IMR-90 (cell line): ENCODE data around the gene RARS1.

Experiments used
- CEBPB ChIP-seq: IDR thresholded peaks from 2 replicates; pipeline ENCODE4 v1.6.1; 2012; ENCODE audit warnings: low read depth, low read length, improper control_type of control experiment
- MAFK ChIP-seq: IDR thresholded peaks from 2 replicates; pipeline ENCODE4 v1.6.1; 2012; ENCODE audit warnings: low read depth, low read length, improper control_type of control experiment
- POLR2A ChIP-seq: IDR thresholded peaks from 2 replicates; pipeline ENCODE4 v1.6.1; 2012; ENCODE audit warnings: mild to moderate bottlenecking, low read depth, low read length
- SMC3 ChIP-seq: fragments of 150-350 bp; IDR thresholded peaks from 2 replicates; pipeline ENCODE4 v1.6.1; 2016; ENCODE audit warnings: low read depth, mild to moderate bottlenecking, antibody characterized with exemption, low read length, moderate library complexity
- TF ChIP-seq, protein P1 (sequence below): conservative IDR thresholded peaks from 2 replicates; pipeline ENCODE4 v1.5.1; 2012; ENCODE audit warnings: mild to moderate bottlenecking, low read depth, low read length, improper control_type of control experiment
- TF ChIP-seq, protein P2 (sequence below): fragments of 150-350 bp; IDR thresholded peaks from 2 replicates; pipeline ENCODE4 v1.6.1; 2017; ENCODE audit warnings: mild to moderate bottlenecking, antibody characterized with exemption, low read length, low read depth

DNA sequence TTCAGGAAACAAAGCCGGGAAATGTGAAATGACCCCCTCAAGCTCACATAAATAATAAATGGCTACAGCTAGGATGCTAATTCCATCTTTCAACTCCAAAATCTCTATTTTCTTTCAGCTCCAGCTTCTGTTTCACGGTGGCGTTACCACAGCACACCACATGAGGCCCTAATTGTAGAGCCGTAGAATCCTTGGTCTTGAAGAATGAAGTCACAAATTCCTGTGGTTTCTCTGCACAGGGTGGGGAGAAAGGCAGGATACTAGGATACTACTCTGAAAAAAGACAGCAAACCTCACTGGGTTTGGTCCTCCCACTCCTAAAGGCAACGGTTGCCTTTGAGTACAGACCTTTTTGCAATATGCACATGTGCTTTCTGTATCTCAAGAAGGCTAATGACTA lies 13.9 kb upstream of the RARS1 start:
- TF ChIP-seq, protein P1, sequence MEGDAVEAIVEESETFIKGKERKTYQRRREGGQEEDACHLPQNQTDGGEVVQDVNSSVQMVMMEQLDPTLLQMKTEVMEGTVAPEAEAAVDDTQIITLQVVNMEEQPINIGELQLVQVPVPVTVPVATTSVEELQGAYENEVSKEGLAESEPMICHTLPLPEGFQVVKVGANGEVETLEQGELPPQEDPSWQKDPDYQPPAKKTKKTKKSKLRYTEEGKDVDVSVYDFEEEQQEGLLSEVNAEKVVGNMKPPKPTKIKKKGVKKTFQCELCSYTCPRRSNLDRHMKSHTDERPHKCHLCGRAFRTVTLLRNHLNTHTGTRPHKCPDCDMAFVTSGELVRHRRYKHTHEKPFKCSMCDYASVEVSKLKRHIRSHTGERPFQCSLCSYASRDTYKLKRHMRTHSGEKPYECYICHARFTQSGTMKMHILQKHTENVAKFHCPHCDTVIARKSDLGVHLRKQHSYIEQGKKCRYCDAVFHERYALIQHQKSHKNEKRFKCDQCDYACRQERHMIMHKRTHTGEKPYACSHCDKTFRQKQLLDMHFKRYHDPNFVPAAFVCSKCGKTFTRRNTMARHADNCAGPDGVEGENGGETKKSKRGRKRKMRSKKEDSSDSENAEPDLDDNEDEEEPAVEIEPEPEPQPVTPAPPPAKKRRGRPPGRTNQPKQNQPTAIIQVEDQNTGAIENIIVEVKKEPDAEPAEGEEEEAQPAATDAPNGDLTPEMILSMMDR: peak; percentile 53
- TF ChIP-seq CEBPB: peak; percentile 37; the same call in 1 of the 2 replicates
- TF ChIP-seq, protein P2, sequence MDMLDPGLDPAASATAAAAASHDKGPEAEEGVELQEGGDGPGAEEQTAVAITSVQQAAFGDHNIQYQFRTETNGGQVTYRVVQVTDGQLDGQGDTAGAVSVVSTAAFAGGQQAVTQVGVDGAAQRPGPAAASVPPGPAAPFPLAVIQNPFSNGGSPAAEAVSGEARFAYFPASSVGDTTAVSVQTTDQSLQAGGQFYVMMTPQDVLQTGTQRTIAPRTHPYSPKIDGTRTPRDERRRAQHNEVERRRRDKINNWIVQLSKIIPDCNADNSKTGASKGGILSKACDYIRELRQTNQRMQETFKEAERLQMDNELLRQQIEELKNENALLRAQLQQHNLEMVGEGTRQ: peak; percentile 14; the same call in 1 of the 2 replicates
- no peak for TF ChIP-seq MAFK
- TF ChIP-seq POLR2A: 0 out of 2 replicates have a peak, but pooled peaks have one; percentile 41
- TF ChIP-seq SMC3: peak; percentile 36
